Measurements from ENCODE around the gene TTBK1. TPM values are rescaled to one million over a fixed set of nuclear protein-coding genes. Genes with fewer than 3 reads are reported as not detected.

Gene TTBK1
- total RNA-seq, 1 experiment from 2014 or later, result under 0.01 TPM

DNA sequence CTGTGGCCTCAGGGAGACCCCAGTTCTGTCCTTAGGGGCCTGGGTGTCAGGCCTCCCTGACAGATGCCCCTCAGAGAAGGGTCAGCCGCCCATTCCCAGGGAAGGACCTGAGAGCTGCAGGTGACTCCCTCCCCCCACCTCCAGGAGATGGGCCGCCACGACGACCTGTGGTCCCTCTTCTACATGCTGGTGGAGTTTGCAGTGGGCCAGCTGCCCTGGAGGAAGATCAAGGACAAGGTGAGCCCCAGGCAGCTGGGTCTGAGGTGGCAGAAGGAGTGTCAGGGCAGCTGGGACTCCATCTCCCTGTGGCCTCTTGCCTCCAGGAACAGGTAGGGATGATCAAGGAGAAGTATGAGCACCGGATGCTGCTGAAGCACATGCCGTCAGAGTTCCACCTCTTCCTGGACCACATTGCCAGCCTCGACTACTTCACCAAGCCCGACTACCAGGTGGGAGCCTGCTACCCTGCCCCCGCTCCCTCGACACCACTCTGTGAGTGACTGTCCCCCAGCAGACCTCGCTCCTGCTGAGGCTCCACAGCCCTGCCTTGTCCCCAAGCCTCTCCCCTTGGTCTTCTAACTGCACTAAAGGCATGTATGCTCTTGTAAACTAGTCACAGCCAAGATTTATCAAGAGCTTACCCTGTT lies 12.2 kb downstream of the TTBK1 start:
- DNase-seq (ENCODE audit: low read depth), result no peak

DNA sequence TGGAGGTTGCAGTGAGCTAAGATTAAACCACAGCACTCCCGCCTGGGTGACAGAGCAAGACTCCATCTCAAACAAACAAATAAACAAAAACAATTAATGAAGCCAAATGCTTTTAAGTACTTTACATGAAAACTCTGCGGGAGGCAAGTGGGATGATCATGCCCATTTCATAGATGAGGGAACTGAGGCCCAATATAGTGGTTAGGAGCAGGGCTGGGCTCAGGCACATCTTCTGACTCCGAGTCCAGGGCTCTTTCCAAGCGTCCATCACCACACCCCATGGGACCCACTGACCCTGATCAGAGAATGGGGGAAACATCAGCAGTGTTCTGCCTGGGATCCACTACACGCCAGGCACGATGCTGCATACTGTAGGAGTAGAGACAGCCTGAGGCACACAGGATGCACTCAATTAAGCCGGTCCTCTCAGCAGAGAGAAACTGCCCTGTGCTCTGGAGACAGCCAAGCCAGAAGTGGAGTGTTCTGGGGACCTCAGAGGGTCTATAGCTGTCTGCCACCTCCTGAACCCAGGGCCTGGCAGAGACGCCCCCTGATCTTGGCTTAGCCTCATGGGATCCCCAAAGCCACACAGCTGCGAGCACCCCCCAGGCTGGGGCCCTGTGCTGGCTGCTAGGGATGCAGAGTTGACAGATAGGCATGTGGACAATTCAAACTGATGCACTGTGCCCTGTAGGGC lies 13.5 kb downstream of the TTBK1 start:
- DNase-seq (ENCODE audit: low read depth), result no peak

DNA sequence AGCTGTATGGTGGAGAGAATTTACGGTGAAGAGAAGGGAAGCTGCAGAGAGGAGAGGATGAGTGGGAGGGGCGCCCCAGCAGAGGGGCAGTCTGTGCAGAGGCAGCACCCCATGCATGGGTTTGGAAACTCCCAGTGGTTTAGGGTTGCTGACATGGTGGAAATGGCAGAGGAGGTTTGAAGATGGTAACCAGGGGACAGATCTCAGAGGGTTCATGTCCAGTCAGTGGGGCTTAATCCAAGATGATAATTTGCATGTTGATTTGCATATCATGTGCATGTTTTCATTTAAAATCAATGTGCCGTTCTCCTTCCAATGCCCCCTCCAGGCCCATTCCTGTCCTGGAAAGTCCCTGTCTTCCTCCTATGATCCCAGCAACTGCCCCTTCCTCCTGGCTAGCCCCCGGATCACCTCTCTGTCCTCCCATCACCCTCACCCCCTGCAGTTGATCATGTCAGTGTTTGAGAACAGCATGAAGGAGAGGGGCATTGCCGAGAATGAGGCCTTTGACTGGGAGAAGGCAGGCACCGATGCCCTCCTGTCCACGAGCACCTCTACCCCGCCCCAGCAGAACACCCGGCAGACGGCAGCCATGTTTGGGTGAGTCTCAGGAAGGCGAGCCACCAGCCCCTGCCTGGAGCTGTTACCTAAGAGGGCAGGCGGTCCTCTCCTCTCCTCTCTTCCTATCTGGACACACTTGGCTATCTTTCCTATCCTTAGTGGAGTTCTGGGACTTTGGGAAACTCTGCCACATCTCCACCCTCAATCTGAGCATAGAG lies 14.3 kb downstream of the TTBK1 start:
- DNase-seq (ENCODE audit: low read depth), result no peak

DNA sequence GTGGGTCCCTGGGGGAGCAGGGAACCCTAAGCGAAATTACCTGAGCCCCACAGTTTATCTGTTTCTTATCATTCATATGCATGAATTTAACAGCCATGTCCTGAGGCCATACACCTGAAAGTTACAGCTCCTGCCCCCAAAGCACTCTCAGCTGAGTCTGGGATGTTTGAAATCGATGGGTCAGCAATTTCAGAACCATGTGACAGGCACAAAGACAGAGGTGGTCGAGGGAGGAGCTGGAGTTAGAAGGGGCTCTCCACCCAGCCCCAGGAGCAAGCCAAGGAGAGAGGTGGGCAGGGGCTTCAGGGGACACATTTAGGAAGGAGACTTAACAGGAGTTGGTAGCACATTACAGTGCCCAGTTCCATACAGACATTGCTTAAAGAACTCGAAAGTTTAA lies 14.9 kb downstream of the TTBK1 start:
- no peak for DNase-seq (ENCODE audit: low read depth)

DNA sequence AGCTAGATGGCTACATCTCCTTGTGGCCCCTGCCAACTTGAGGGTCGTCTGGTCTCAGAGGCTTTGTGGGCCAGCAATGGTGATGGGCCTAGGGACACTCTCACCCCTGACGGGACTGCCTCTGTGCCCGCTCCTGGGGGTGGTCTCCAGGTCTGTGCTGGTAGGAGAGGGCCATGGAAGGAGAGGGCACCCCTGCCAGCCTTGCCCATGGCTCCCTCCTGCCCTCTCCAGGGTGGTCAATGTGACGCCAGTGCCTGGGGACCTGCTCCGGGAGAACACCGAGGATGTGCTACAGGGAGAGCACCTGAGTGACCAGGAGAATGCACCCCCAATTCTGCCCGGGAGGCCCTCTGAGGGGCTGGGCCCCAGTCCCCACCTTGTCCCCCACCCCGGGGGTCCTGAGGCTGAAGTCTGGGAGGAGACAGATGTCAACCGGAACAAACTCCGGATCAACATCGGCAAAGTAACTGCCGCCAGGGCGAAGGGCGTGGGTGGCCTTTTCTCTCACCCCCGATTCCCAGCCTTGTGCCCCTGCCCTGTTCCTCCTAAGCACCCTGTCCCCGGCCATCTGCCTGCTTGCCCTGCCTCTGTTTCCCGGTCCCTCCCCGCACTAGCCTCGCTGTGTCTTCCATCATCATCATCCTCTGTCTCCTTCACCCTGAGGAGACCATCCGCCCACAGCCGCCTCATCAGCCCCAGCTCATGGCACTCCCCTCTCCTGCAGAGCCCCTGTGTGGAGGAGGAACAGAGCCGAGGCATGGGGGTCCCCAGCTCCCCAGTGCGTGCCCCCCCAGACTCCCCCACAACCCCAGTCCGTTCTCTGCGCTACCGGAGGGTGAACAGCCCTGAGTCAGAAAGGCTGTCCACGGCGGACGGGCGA lies 15.8 kb downstream of the TTBK1 start:
- no peak for DNase-seq (ENCODE audit: low read depth)

DNA sequence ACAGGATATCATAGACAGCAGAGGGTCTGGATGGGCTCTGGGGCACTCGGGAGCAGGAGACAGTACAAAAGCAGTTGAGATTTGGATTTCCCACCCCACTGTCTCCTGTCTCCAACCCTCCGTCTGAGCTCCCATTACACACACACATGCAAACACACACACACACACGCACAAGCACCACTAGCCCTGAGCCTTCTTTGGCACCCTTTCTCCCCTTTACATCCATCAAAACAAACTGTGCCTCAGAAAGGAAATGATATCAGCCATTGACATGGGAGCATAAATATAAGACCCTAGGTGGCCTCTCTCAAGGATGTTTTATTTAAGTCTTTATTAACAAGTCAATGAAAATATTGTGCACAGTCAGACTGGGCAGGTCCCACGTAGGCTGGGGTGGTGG lies 17.5 kb downstream of the TTBK1 start:
- DNase-seq (ENCODE audit: low read depth), result no peak

DNA sequence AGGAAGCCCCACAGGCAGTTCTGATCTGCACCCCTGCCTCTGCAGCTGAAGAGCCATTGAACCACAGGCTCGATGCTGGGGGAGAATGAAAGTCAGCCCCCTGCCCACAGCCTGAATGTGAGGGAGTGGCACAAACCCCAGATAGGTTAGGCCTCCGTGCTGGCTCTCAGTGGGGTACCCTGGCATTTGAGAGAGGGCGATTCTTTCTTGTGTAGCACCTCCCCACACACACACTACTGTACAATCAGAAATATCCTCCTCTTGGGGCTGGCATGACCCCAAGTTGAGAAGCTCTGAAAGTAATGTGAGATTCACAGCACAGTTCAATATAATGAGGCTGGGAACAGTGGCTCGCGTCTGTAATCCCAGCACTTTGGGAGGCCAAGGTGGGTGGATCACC lies 17.9 kb downstream of the TTBK1 start:
- no peak for DNase-seq (ENCODE audit: low read depth)

DNA sequence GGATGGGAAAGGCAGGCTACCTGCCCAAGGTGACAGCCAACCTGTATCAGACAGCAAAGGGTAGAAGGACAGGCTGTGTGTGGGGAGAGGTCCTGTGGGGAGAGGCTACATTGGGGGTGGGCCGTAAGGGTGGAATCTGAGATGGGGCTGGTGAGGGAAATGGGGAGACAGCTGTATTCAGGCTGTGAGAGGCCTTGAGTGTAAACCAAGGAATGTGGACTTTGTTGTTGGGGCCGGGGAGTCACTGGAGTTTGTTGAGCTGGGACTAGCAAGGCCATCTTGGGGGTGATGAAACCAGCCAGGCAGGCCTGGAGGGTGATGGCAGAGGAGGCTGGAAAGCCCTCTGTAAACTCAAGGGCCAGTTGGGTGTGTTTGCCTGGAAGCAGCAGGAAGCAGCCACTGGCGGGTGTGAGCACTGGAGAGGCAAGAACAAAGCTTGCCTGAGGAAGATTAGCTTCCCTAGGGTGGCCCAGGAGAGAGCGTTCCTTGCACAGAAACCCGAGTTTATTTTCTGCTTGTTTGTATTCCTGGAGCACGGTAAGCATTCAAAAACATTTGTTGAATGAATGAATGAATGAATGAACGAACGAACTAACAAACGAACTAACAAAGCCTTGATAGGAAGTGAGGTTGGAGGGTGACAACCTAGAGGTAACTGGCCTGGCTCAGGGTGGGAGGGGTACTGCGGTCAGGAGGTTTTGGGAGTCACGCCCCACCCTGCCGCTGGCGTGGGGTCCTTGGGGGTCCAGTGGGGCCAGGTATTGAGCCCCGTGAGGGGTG lies 18.9 kb downstream of the TTBK1 start:
- peak; percentile 17 for DNase-seq (ENCODE audit: low read depth)

DNA sequence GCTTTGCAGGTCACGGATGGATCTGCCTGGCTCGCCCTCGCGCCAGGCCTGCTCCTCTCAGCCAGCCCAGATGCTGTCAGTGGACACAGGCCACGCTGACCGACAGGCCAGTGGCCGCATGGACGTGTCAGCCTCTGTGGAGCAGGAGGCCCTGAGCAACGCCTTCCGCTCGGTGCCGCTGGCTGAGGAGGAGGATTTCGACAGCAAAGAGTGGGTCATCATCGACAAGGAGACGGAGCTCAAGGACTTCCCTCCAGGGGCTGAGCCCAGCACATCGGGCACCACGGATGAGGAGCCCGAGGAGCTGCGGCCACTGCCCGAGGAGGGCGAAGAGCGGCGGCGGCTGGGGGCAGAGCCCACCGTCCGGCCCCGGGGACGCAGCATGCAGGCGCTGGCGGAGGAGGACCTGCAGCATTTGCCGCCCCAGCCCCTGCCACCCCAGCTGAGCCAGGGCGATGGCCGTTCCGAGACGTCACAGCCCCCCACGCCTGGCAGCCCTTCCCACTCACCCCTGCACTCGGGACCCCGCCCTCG lies 19.6 kb downstream of the TTBK1 start:
- no peak for DNase-seq (ENCODE audit: low read depth)

DNA sequence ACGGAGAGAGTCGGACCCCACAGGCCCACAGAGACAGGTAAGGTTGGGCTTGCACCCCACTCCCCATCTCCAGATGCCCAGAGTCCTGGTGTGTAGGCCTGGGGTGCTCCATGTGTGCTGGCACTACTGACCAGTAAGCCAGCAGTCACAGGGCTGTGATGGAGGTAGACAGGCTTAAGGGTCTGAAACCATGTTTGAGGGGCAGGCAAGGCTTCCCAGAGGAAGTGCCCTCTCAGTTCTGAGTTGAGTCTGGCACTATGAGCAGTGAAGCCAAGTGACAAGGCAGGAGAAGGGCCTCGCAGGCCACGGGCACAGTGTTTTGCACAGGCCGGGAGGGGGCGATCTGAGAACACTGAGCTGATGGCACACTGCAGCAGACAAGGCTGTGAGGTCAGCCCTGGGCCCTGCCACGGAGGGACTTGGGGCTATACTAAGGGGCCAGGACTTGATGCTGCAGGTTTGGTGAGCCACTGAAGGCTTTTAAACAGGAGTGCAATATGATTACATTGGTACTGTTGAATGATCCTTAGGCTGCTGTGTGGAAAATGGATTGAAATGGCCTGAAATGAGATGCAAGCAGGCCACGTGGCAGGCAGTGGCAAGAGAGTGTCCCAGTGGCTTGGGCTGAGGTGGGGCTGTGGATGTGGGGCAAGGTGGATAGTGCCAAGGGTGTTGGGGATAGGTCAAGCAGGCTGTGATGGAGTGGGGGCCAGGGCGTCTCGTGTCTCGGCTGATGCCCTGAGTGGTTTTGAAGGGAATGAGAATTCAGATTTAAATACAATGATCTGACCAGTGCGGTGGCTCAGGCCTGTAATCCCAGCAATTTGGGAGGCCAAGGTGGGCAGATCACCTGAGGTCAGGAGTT lies 20.3 kb downstream of the TTBK1 start:
- peak; percentile 73 for DNase-seq (ENCODE audit: low read depth)

DNA sequence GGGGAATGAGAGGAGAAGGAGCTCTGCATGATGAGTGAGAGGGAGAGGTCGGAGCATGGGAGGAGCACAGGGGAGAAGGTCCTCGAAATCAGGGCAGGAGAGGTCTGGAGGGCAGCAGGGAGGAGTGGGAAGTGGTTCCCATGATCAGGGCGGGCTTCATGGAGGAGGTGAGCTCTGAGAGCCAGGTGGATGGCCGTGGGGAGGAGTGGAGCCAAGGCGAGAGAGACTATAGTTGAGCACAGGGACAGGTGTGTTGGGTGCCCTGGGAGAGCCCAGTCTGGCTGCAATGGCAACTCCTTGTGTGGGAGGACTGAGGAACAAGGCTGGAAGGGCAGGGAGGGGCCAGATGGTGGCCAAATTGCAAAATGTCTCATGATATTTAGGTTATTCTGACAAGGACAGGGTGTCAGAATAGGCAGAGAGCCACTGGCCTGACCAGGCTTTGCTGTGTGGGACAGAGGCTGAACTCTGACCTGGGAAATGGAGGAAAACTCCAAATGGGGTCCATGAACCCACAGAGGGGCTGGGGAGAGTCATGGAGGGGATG lies 21.4 kb downstream of the TTBK1 start:
- DNase-seq (ENCODE audit: low read depth), result no peak

DNA sequence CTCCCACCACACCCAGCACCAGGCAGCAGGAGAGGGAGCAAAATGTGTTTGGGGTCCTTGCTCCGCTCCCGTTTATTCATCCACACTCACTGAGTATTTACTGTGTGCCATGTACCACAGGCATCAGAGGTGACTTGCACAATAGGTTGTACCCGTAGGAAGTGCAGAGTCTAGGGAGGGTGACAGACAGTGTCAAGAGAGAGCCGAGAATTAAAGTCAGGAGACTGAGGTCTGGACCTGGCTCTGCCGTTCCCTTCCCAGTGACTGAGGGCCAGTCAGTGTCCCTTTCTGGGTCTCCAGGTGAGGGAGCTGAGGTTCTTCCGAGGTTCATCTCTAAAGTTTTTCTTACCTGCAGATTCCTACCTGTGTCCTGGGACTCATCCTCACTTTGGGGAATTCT lies 22.3 kb downstream of the TTBK1 start:
- DNase-seq (ENCODE audit: low read depth), result no peak

DNA sequence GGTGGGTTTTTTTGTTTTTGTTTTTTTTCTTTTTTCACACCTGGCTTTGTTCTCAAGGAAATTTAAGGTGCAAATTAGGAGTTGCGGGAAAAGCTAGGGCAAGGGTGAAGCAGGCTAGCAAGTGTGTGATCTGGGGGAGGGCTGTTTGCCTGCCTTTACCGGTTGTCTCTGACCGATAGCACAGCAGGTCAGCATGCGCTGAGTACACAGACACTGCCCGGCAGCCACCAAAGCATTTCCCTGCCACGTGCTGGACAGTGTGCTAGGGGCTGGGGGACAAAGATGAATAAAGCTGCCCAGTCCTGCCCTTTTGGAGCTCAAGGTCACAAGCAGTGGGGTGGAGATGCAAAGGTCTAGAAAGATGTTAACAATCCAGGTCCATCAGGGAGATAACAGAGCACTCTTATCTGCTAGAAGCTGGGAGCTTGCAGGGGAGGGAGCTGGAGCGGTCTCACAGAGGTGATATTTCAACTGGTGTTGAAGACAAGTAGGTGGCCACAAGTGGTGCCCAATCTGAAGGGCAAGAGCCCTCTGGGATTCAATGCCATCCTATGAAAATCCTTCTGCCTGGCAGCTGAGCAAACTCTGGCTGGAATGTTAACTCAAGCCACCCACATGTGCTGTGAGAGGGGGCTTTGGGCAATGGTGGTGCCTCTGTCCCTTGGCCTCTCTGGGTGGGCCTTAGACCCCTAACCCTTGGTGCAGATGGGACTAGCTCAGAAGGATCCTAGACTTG lies 24.5 kb downstream of the TTBK1 start:
- no peak for DNase-seq (ENCODE audit: low read depth)

DNA sequence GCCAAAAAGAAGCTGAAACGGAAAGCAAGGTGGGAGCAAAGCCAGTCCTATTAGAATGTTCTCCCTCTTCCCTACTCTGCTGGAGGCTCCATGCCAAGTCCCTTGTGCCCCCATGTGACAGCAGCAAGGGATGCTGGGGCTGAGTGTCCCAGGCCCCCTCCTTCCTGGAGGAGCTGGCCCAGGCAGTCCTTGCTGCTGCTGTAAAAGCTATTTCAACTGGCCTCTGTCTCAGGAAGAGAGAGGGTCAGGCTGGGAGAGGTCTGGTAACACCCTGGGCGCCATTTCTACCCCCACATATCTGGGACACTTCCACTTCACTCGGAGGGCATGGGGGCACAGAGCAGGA lies 25.0 kb downstream of the TTBK1 start:
- DNase-seq (ENCODE audit: low read depth), result no peak

DNA sequence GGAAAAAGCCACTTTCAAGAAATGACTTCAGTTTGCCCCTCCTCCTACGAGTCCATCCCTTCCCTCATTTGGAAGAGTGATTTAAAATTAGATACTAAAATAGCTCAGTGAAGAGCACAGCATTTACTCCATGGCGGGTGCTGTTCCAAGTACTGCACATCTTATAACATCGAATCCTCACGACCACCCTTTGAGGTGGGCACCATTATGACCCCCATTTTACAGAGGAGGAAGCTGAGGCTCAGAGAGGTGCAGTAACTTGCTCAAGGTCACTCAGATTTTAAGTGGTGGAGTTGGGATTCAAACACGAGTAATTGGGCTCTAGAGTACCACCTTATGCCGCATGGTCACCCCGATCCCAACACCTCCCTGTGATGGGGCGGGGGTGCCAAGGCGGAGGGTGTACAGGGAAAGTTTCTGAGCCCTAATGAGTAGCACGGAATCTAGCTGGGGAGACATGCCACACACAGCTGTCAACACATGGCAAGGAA lies 25.5 kb downstream of the TTBK1 start:
- DNase-seq (ENCODE audit: low read depth), result no peak

DNA sequence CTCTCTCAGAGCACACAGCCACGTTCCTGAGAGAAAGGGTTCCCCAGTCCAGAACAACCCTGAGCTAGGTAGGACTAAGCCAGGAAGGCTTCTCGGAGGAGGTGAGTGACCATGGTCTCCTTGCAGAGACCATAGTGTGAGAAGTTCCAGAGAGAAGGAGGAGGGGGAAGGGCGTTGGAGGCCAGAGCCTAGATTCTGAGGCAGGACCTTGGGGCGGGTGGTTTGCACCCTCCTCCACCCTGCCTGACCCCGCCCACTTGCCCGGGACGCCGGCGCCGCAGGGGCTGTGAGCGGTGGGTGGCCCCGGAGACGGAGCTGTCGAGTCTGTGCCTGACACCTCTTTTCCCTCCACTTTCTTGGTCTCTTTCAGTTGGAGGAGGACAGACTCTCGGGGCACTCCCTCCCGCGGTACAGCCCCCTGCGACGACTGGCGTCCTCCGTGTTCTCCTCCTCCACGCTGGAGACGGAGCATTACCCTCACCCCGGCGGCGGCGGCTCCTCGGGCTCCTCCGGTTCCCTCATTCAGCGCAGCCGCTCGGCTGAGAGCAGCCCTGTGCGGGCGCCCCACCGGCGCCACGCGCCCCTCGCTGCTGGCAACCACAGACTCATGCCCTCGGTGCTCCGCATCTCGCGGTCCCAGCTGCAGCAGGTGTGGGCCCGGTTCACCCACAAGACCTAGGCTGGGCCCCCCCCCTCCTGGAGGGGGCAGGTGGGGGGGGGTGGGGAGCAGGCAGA lies 26.2 kb downstream of the TTBK1 start:
- no peak for DNase-seq (ENCODE audit: low read depth)

DNA sequence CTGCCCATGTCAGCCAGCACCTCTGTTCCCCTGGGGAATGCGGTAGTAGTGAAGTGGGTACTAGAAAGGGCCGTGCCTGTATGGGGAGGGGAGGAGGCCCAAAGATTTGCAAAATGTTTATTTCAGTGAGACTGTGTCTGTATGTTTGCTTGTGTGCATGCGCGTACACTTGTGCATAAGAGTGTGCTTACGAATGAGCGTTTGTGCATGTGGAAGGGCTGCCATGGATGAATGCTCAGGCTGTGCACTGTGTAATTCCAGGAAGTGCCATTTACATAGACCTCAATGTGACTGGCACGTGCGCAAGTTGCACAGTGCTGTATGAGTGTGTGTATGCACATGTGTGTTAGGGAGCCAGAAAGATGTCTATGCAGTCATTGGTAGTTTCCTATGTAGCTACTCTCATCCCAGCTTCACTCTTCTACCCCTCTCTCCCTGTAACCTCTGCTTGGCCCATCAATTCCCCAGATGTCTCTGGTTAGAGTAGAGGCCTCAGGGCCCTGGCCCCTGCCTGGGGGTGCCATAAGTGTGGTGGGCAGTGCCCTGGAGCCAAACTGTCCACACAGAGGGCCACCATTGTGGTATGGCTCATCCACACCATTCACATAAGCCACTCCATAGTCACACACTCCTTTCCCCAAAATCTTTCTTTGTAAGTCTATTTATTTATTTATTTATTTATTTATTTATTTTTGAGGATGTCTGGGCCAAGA lies 28.0 kb downstream of the TTBK1 start:
- DNase-seq (ENCODE audit: low read depth), result no peak
